ENCODE results near the gene TP53TG5.
A peak's percentile ranks its signal among the peaks of the same experiment; 100 is the strongest.

Gene TP53TG5

GRCh38 chr20:45405571-45406259 is 27.6 kb upstream of the TP53TG5 start:
- no peak for DNase-seq (ENCODE audit: low spot score)

- DNase-seq (ENCODE audit: low spot score) = no peak
These were observed 26.3 kb upstream of the TP53TG5 start for GRCh38 chr20:45404438-45404837.

- no peak for DNase-seq (ENCODE audit: low spot score)
These were observed 24.8 kb upstream of the TP53TG5 start for GRCh38 chr20:45402946-45403345.

- no peak for DNase-seq (ENCODE audit: low spot score)
These were observed 22.4 kb upstream of the TP53TG5 start for GRCh38 chr20:45400346-45401031.

GRCh38 chr20:45399018-45399417 is 20.9 kb upstream of the TP53TG5 start:
- no peak for DNase-seq (ENCODE audit: low spot score)

GRCh38 chr20:45395114-45395415 is 16.9 kb upstream of the TP53TG5 start:
- no peak for DNase-seq (ENCODE audit: low spot score)

GRCh38 chr20:45394221-45395113 is 16.3 kb upstream of the TP53TG5 start:
- DNase-seq (ENCODE audit: low spot score) = no peak

- no peak for DNase-seq (ENCODE audit: low spot score)
These were observed 14.6 kb upstream of the TP53TG5 start for GRCh38 chr20:45392733-45393132.

- DNase-seq (ENCODE audit: low spot score) = no peak
These were observed 13.4 kb upstream of the TP53TG5 start for GRCh38 chr20:45391559-45391958.

- no peak for DNase-seq (ENCODE audit: low spot score)
These were observed 12.8 kb upstream of the TP53TG5 start for GRCh38 chr20:45390931-45391330.

- no peak for DNase-seq (ENCODE audit: low spot score)
These were observed 9.1 kb upstream of the TP53TG5 start for GRCh38 chr20:45387274-45387673.

- DNase-seq (ENCODE audit: low spot score) = no peak
These were observed 856 bp downstream of the TP53TG5 start for GRCh38 chr20:45377269-45377668.

GRCh38 chr20:45374966-45375365 is 3.2 kb downstream of the TP53TG5 start:
- no peak for DNase-seq (ENCODE audit: low spot score)

- DNase-seq (ENCODE audit: low spot score) = no peak
These were observed 4.0 kb downstream of the TP53TG5 start for GRCh38 chr20:45374101-45374467.

- peak; percentile 90 for DNase-seq (ENCODE audit: low spot score)
These were observed 4.6 kb downstream of the TP53TG5 start for GRCh38 chr20:45373353-45374100.

- DNase-seq (ENCODE audit: low spot score) = no peak
These were observed 5.3 kb downstream of the TP53TG5 start for GRCh38 chr20:45372646-45373352.

- no peak for DNase-seq (ENCODE audit: low spot score)
These were observed 5.9 kb downstream of the TP53TG5 start for GRCh38 chr20:45372241-45372640.

- no peak for DNase-seq (ENCODE audit: low spot score)
These were observed 7.5 kb downstream of the TP53TG5 start for GRCh38 chr20:45370571-45371160.

- peak; percentile 74 for DNase-seq (ENCODE audit: low spot score)
These were observed 9.7 kb downstream of the TP53TG5 start for GRCh38 chr20:45368221-45368980.

GRCh38 chr20:45367126-45367525 is 11.0 kb downstream of the TP53TG5 start:
- no peak for DNase-seq (ENCODE audit: low spot score)
